Naive B cell (primary cell): Measurements from ENCODE around the gene LYZL1. TPM values are rescaled to one million over a fixed set of nuclear protein-coding genes. Genes with fewer than 3 reads are reported as not detected.
"Not testable (repeated sequence)": the region's sequence is repeated elsewhere in the genome, so short reads cannot be mapped to it uniquely, and the experiment has no call there.

Source experiments
- ATAC-seq, 2 donors: fragments of 150-1000 bp; cut with Tn5 transposase; 2 replicates each; pipeline ENCODE4 v1.10.0; 2021; ENCODE audit warnings: low read depth in 2 of 2, mild to moderate bottlenecking in 2 of 2, moderate library complexity in 2 of 2
- DNase-seq: peaks from one replicate; pipeline ENCODE4 v3.0.0; 2022
- H3K27ac Mint-ChIP-seq, 6 donors: one replicate each; pipeline ENCODE4 v1.8.0; 2020 to 2022; ENCODE audit warnings: mild to moderate bottlenecking in 6 of 6, mixed read lengths in 6 of 6, moderate library complexity in 5 of 6, inconsistent platforms in 2 of 6
- H3K27me3 Mint-ChIP-seq, 3 donors: one replicate each; pipeline ENCODE4 v1.8.0; 2021 to 2022; ENCODE audit warnings: mixed read lengths in 3 of 3, mild to moderate bottlenecking in 1 of 3
- H3K36me3 Mint-ChIP-seq, 2 donors: one replicate each; pipeline ENCODE4 v1.8.0; 2020 to 2022; ENCODE audit warnings: mixed read lengths in 2 of 2, inconsistent platforms in 1 of 2, mild to moderate bottlenecking in 1 of 2
- H3K4me1 Mint-ChIP-seq, 3 donors: one replicate each; pipeline ENCODE4 v1.8.0; 2020 to 2022; ENCODE audit warnings: mixed read lengths in 3 of 3, inconsistent platforms in 1 of 3, mild to moderate bottlenecking in 1 of 3, moderate library complexity in 1 of 3
- H3K4me3 Mint-ChIP-seq, 8 donors: one replicate each; pipeline ENCODE4 v1.8.0; 2020 to 2022; ENCODE audit warnings: mild to moderate bottlenecking in 8 of 8, mixed read lengths in 8 of 8, moderate library complexity in 8 of 8, inconsistent platforms in 2 of 8
- H3K9me3 Mint-ChIP-seq, 7 donors: one replicate each; pipeline ENCODE4 v1.8.0; 2020 to 2022; ENCODE audit warnings: mixed read lengths in 7 of 7, mild to moderate bottlenecking in 5 of 7, inconsistent platforms in 2 of 7, moderate library complexity in 1 of 7
- polyA plus RNA-seq, 6 donors: library from polyadenylated mRNA; unstranded; fragments of 300-500 nt; fragmentation: Illumina TruSeq; gene quantifications; one replicate each; pipeline ENCODE4 v1.2.3, GENCODE V29; 2021; ENCODE audit warnings: low read depth in 6 of 6

Gene LYZL1
- polyA plus RNA-seq, 6 donors from 2014 or later, result not detected

DNA sequence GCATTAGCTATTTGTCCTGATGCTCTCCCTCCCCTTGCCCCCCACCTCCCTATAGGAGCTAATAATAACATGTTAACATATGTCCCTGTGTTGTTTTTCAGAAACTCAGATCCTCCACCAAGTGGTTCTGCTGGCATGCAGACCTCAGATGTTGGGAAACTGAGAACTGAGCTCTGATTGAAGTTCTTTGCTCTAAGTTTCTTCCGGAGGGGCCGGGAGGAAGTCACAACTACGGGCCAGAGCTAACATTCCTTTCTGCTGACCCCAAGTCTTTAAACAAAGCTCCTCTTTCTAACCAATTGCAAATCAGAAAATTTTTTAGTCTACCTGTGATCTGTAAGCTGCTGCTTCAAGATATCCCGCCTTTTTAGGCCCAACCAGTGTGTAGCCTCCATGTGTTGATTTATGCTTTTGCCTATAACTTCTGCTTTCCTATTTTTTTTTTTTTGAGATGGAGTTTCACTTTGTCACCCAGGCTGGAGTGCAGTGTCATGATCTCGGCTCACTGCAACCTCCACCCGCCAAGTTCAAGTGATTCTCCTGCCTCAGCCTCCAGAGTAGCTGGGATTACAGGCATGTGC lies 66.6 kb downstream of the LYZL1 start:
- Mint-ChIP-seq H3K36me3 (no peaks in the 10 kb centered on the region), H3K4me3 (no peak overlapping the region), H3K4me1 (no peaks in the 10 kb centered on the region), H3K27me3 (no peaks in the 10 kb centered on the region), H3K9me3 (no peaks in the 10 kb centered on the region), H3K27ac (no peak overlapping the region)
- DNase-seq (no peak), ATAC-seq (no peak)

DNA sequence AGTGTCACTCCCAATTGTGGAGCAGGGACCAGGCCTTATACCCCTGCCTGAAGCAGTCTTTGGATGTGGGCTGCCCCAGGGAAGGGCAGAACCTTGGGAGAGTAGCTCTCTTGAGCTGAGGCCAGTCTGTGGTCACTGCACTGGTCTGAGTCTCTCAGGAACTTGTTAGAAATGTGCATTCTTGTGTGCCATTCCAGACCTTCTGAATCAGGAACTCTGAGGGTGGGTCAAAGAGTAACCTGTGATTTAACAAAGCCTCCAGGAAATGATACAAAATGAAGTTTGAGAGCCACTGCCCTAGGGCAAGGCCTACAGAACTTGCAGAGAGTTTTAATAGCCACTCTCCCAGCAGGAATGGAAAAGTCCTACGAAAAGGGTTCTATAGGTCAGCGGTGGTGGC lies 68.1 kb downstream of the LYZL1 start:
- Mint-ChIP-seq H3K4me1 (no peaks in the 10 kb centered on the region), H3K27me3 (no peaks in the 10 kb centered on the region), H3K9me3 (no peaks in the 10 kb centered on the region), H3K36me3 (no peaks in the 10 kb centered on the region), H3K4me3 (no peak overlapping the region), H3K27ac (no peak overlapping the region)
- ATAC-seq (no peak), DNase-seq (no peak)

DNA sequence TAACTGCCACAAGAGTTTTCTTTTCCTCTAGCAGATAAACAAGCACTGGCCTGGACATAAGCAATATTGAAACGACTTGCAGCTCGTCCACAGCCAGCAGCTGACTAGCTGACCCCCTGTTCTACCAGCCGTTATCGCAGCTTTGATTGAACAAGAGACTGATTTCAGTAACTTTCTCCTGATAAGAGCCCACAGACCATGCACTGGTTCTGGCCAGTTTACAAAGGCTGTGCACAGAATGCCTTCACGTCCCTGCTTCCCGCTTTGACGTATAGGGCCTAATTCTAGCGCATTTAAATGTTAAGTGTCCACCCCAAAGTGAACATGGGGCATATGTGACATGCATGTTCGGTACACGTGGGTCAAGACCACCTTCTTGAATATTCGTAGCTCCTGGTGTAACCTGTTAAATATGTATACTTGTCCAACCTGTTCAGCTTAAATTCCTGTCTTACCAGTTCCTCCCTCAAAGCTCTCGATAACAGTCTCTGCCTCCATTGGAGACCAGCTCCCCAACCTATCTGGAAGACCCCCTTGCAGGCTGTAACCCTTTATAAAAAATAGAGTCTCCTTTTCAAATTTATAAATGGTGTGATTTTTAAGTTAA lies 69.2 kb downstream of the LYZL1 start:
- Mint-ChIP-seq H3K27me3 (no peaks in the 10 kb centered on the region), H3K4me1 (no peaks in the 10 kb centered on the region), H3K4me3 (no peak overlapping the region), H3K36me3 (no peaks in the 10 kb centered on the region), H3K27ac (no peak overlapping the region), H3K9me3 (no peaks in the 10 kb centered on the region)
- DNase-seq, result no peak
- ATAC-seq, result no peak

DNA sequence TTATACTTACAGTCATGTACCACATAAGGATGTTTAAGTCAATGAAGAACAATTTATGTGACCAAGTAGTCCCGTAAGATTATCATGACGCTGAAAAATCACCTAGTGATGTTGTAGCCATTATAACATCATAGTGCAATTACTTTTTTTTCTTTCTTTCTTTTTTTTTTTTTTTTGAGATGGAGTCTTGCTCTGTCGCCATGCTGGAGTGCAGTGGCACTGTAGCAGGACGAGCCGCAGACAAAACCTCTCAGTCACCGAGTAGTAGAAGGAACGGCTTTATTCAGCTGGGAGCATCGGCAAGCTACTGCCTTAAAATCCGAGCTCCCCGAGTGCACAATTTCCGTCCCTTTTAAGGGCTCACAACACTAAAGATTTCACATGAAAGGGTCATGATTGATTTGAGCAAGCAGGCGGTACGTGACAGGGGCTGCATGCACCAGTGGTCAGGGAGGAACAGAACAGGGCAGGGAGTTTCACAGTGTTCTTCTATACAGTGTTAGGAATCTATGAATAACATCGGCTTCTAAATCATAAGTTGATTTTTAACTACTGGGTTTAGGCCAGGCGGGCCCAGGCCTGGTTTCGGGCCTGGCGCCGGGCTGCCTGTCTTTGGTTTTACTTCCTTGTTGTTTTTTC lies 71.5 kb downstream of the LYZL1 start:
- not testable (repeated sequence) for H3K4me3 Mint-ChIP-seq, H3K27ac Mint-ChIP-seq, H3K4me1 Mint-ChIP-seq, H3K27me3 Mint-ChIP-seq, H3K9me3 Mint-ChIP-seq, DNase-seq, ATAC-seq, H3K36me3 Mint-ChIP-seq
